HEK293 (cell line): ENCODE measurements around the gene PTGER4.
"Not testable (repeated sequence)": the region's sequence is repeated elsewhere in the genome, so short reads cannot be mapped to it uniquely, and the experiment has no call there.

Source experiments
- CTCF ChIA-PET: fragments of 350-600 bp; formaldehyde crosslinking; extraction: SDS; loops from one replicate; lab custom pipeline; 2021; ENCODE audit warnings: antibody characterized with exemption; lab: Yijun Ruan, JAX
- POLR2A ChIA-PET: fragments of 300-600 bp; formaldehyde crosslinking; extraction: SDS; loops from one replicate; lab custom pipeline; 2020; ENCODE audit warnings: antibody characterized with exemption, inconsistent platforms; lab: Yijun Ruan, JAX
- H3K27ac ChIP-seq: fragments of 200-500 bp; sonication (Bioruptor generic); 2 replicates; pipeline ENCODE4 v1.5.1; 2014; ENCODE audit warnings: low read depth, low read length, control low read depth, inconsistent platforms; ENCODE audit errors: extremely low read depth
- H3K36me3 ChIP-seq, 2 experiments: fragments of 200-500 bp in 1 of 2; sonication (Bioruptor generic) in 1 of 2; 1 replicate in 1 of 2; 2 replicates in 1 of 2; pipeline ENCODE4 v1.5.1; 2014 to 2017; ENCODE audit warnings: inconsistent platforms in 2 of 2, low read length in 2 of 2; ENCODE audit not compliant: control insufficient read depth in 2 of 2, insufficient read depth in 1 of 2
- H3K4me1 ChIP-seq: fragments of 200-500 bp; sonication (Bioruptor generic); 2 replicates; pipeline ENCODE4 v1.5.1; 2014; ENCODE audit warnings: mild to moderate bottlenecking, low read length, inconsistent platforms; ENCODE audit not compliant: control insufficient read depth, insufficient read depth
- H3K4me3 ChIP-seq: 2 replicates; pipeline ENCODE4 v1.5.1; 2011; ENCODE audit warnings: low read depth, mild to moderate bottlenecking, control low read depth, low read length, moderate library complexity
- H3K9me3 ChIP-seq: fragments of 200-500 bp; sonication (Bioruptor generic); 2 replicates; pipeline ENCODE4 v1.5.1; 2014; ENCODE audit warnings: low read depth, low read length, inconsistent platforms; ENCODE audit not compliant: control insufficient read depth, insufficient read depth
- EGR2 ChIP-seq: fragments of 450-650 bp; formaldehyde crosslinking; IDR thresholded peaks from 2 replicates; pipeline ENCODE4 v1.5.1; 2016; ENCODE audit warnings: low read depth, missing biosample characterization, missing genetic modification characterization
- MZF1 ChIP-seq: fragments of 450-650 bp; formaldehyde crosslinking; IDR thresholded peaks from 2 replicates; pipeline ENCODE4 v1.5.1; 2017; ENCODE audit warnings: missing biosample characterization, missing genetic modification characterization, borderline replicate concordance
- SCRT2 ChIP-seq: fragments of 450-650 bp; formaldehyde crosslinking; IDR thresholded peaks from 2 replicates; pipeline ENCODE4 v1.5.1; 2016; ENCODE audit warnings: missing biosample characterization, missing genetic modification characterization
- SP3 ChIP-seq: fragments of 450-650 bp; formaldehyde crosslinking; IDR thresholded peaks from 2 replicates; pipeline ENCODE4 v1.5.1; 2016; ENCODE audit warnings: missing biosample characterization, missing genetic modification characterization
- ZBTB17 ChIP-seq: fragments of 450-650 bp; formaldehyde crosslinking; IDR thresholded peaks from 2 replicates; pipeline ENCODE4 v1.5.1; 2016; ENCODE audit warnings: missing biosample characterization, missing genetic modification characterization
- ZBTB8A ChIP-seq: fragments of 450-650 bp; formaldehyde crosslinking; IDR thresholded peaks from 2 replicates; pipeline ENCODE4 v1.5.1; 2016; ENCODE audit warnings: missing biosample characterization, missing genetic modification characterization
- ZFHX2 ChIP-seq: fragments of 450-650 bp; formaldehyde crosslinking; conservative IDR thresholded peaks from 2 replicates; pipeline ENCODE4 v1.5.1; 2016; ENCODE audit warnings: missing biosample characterization, missing genetic modification characterization
- ZFP41 ChIP-seq: fragments of 450-650 bp; formaldehyde crosslinking; IDR thresholded peaks from 2 replicates; pipeline ENCODE4 v1.5.1; 2016; ENCODE audit warnings: missing biosample characterization, missing genetic modification characterization, borderline replicate concordance
- ZNF10 ChIP-seq: fragments of 450-650 bp; formaldehyde crosslinking; IDR thresholded peaks from 2 replicates; pipeline ENCODE4 v1.5.1; 2017; ENCODE audit warnings: missing biosample characterization, missing genetic modification characterization
- ZNF2 ChIP-seq: fragments of 450-650 bp; formaldehyde crosslinking; IDR thresholded peaks from 2 replicates; pipeline ENCODE4 v1.5.1; 2016; ENCODE audit warnings: missing biosample characterization, missing genetic modification characterization
- ZNF221 ChIP-seq: fragments of 450-650 bp; formaldehyde crosslinking; IDR thresholded peaks from 2 replicates; pipeline ENCODE4 v1.5.1; 2017; ENCODE audit warnings: missing biosample characterization, missing genetic modification characterization, borderline replicate concordance
- ZNF274 ChIP-seq, 2 experiments: fragments of 200-500 bp in 1 of 2; fragments of 450-650 bp in 1 of 2; sonication (Bioruptor generic) in 1 of 2; formaldehyde crosslinking in 1 of 2; IDR thresholded peaks; 2 replicates each; pipeline versions ENCODE4 v1.5.1 to v1.6.1; 2014 to 2016; ENCODE audit warnings: borderline replicate concordance in 1 of 2, inconsistent platforms in 1 of 2, low read length in 1 of 2, missing biosample characterization in 1 of 2, missing genetic modification characterization in 1 of 2
- ZNF335 ChIP-seq: fragments of 450-650 bp; formaldehyde crosslinking; conservative IDR thresholded peaks from 2 replicates; pipeline ENCODE4 v1.5.1; 2016; ENCODE audit warnings: missing biosample characterization, missing genetic modification characterization
- ZNF341 ChIP-seq: fragments of 450-650 bp; formaldehyde crosslinking; IDR thresholded peaks from 2 replicates; pipeline ENCODE4; 2016; ENCODE audit warnings: low read depth, missing biosample characterization, missing genetic modification characterization
- ZNF529 ChIP-seq: fragments of 450-650 bp; formaldehyde crosslinking; IDR thresholded peaks from 2 replicates; pipeline ENCODE4 v1.5.1; 2017; ENCODE audit warnings: missing genetic modification characterization, missing biosample characterization; ENCODE audit not compliant: insufficient replicate concordance
- ZNF549 ChIP-seq: fragments of 450-650 bp; IDR thresholded peaks from 2 replicates; pipeline ENCODE4 v1.5.1; 2018; ENCODE audit warnings: missing biosample characterization, missing genetic modification characterization, mild to moderate bottlenecking, inconsistent platforms, moderate library complexity
- ZNF561 ChIP-seq: fragments of 450-650 bp; IDR thresholded peaks from 2 replicates; pipeline ENCODE4 v1.5.1; 2018; ENCODE audit warnings: missing biosample characterization, missing genetic modification characterization, borderline replicate concordance
- ZNF585B ChIP-seq: fragments of 450-650 bp; formaldehyde crosslinking; IDR thresholded peaks from 2 replicates; pipeline ENCODE4 v1.5.1; 2016; ENCODE audit warnings: missing biosample characterization, missing genetic modification characterization
- ZNF596 ChIP-seq: fragments of 450-650 bp; IDR thresholded peaks from 2 replicates; pipeline ENCODE4 v1.5.0; 2018; ENCODE audit warnings: missing biosample characterization, mild to moderate bottlenecking, missing genetic modification characterization, moderate library complexity
- ZNF776 ChIP-seq: fragments of 450-650 bp; formaldehyde crosslinking; IDR thresholded peaks from 2 replicates; pipeline ENCODE4 v1.5.0; 2017; ENCODE audit warnings: missing biosample characterization, missing genetic modification characterization, borderline replicate concordance
- ZNF791 ChIP-seq: fragments of 450-650 bp; formaldehyde crosslinking; IDR thresholded peaks from 2 replicates; pipeline ENCODE4 v1.5.1; 2016; ENCODE audit warnings: missing biosample characterization, missing genetic modification characterization
- ZNF830 ChIP-seq: fragments of 450-650 bp; IDR thresholded peaks from 2 replicates; pipeline ENCODE4 v1.5.0; 2018; ENCODE audit warnings: missing biosample characterization, missing genetic modification characterization, low read depth, mild to moderate bottlenecking, moderate library complexity
- ZNF837 ChIP-seq: fragments of 450-650 bp; formaldehyde crosslinking; IDR thresholded peaks from 2 replicates; pipeline ENCODE4 v1.5.1; 2016; ENCODE audit warnings: missing biosample characterization, missing genetic modification characterization
- ZSCAN23 ChIP-seq: fragments of 450-650 bp; formaldehyde crosslinking; IDR thresholded peaks from 2 replicates; pipeline ENCODE4 v1.5.1; 2016; ENCODE audit warnings: missing biosample characterization, missing genetic modification characterization
- TF ChIP-seq, protein P1 (sequence below): fragments of 450-650 bp; formaldehyde crosslinking; IDR thresholded peaks from 2 replicates; pipeline ENCODE4 v1.5.1; 2016; ENCODE audit warnings: missing biosample characterization, missing genetic modification characterization, borderline replicate concordance
- TF ChIP-seq, protein P2 (sequence below): sonication (generic); formaldehyde crosslinking; IDR thresholded peaks from 2 replicates; pipeline ENCODE4 v1.8.1; 2022; ENCODE audit warnings: mild to moderate bottlenecking, moderate library complexity, missing genetic modification reagents
- TF ChIP-seq, protein P3 (sequence below): fragments of 450-650 bp; formaldehyde crosslinking; IDR thresholded peaks from 2 replicates; pipeline ENCODE4 v1.5.1; 2016; ENCODE audit warnings: missing biosample characterization, missing genetic modification characterization

Gene PTGER4

DNA sequence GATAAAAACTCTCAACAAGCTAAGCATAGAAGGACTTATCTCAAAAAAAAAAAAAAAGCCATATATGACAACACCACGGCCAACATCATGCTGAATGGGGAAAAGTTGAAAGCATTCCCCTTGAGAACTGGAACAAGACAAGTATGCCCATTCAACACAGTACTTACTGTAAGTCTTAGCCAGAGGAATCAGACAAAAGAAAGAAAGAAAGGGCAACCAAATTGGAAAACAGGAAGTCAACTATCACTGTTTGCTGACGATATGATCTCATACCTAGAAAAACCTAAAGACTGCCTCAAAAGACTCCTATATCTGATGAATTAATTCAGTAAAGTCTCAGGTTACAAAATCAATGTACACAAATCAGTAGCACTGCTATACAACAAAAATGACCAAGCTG, 24.6 kb upstream of the PTGER4 start:
- Histone ChIP-seq H3K9me3 (no peaks in the 10 kb centered on the region), H3K27ac (no peak overlapping the region), H3K4me1 (no peaks in the 10 kb centered on the region), H3K36me3 (no peaks in the 10 kb centered on the region)
- POLR2A ChIA-PET, result no interaction called here
- CTCF ChIA-PET, result interaction anchor here (0.5 kb wide), 1 partner anchor 81 kb away, joined by 4 read pairs; no protein-coding TSS in a partner anchor
- TF ChIP-seq ZNF221 (tag by site-specific recombination), result no peak
- TF ChIP-seq ZBTB17, result no peak
- no peak for TF ChIP-seq ZNF837 (tag by site-specific recombination)
- TF ChIP-seq SCRT2 (tag by site-specific recombination), result no peak
- no peak for TF ChIP-seq ZNF776
- TF ChIP-seq ZNF830 (tag by site-specific recombination), result no peak
- no peak for TF ChIP-seq ZNF791 (tag by site-specific recombination)
- TF ChIP-seq ZBTB8A (tag by site-specific recombination), result no peak
- no peak for TF ChIP-seq ZNF596 (tag by site-specific recombination)
- TF ChIP-seq, all 188 proteins: peak for 0
- H3K4me3 ChIP-seq, result no peak overlapping the region

DNA sequence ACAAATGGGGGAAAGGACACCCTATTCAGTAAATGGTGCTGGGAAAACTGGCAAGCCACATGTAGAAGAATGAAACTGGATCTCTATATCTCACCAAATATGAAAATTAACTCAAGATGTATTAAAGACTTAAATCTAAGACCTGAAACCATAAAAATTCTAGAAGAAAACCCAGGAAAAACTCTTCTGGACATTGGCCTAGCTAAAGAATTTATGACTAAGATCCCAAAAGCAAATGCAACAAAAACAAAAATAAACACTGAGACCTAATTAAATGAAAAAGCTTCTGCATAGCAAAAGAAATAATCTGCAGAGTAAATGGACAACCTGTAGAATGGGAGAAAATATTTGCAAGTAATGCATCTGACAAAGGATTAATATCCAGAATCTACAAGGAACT, 23.6 kb upstream of the PTGER4 start:
- H3K9me3 ChIP-seq, H3K27ac ChIP-seq, H3K4me1 ChIP-seq, H3K4me3 ChIP-seq, POLR2A ChIA-PET, CTCF ChIA-PET, H3K36me3 ChIP-seq: not testable (repeated sequence)

DNA sequence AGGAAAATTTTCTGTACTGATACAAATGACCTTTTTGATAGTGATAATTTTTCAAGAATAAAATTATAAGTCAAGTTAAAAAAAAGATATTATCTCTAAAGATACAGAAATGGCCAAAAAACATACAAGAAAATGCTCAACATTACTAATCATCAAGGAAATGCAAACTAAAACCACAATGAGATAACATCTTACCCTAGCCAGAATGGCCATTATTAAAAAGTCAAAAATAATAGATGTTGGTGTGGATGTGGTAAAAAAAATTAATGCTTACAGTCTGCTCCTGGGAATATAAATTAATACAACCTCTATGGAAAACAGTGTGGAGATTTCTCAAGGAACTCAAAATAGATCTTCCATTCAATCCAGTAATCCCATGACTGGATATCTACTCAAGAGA, 22.9 kb upstream of the PTGER4 start:
- ChIA-PET POLR2A (no interaction called here), CTCF (interaction anchor here (0.6 to 0.9 kb wide), 2 partner anchors 27 to 32 kb away, joined by 3 to 5 read pairs; no protein-coding TSS in a partner anchor)
- no peaks in the 10 kb centered on the region for H3K4me1 ChIP-seq
- no peak overlapping the region for H3K27ac ChIP-seq
- H3K36me3 ChIP-seq, result no peaks in the 10 kb centered on the region
- H3K9me3 ChIP-seq, result no peaks in the 10 kb centered on the region
- no peak overlapping the region for H3K4me3 ChIP-seq
- TF ChIP-seq ZNF561, result no peak
- TF ChIP-seq ZFP41, result no peak
- no peak for TF ChIP-seq SP3 (tag by site-specific recombination)
- no peak for TF ChIP-seq ZNF10
- TF ChIP-seq ZNF274 (IDR thresholded peaks at IDR 0.05; ENCODE audit: low read length), result no peak
- no peak for TF ChIP-seq ZNF274 (tag by site-specific recombination; IDR thresholded peaks at IDR 0.05; ENCODE audit: borderline replicate concordance)
- TF ChIP-seq, protein P1, sequence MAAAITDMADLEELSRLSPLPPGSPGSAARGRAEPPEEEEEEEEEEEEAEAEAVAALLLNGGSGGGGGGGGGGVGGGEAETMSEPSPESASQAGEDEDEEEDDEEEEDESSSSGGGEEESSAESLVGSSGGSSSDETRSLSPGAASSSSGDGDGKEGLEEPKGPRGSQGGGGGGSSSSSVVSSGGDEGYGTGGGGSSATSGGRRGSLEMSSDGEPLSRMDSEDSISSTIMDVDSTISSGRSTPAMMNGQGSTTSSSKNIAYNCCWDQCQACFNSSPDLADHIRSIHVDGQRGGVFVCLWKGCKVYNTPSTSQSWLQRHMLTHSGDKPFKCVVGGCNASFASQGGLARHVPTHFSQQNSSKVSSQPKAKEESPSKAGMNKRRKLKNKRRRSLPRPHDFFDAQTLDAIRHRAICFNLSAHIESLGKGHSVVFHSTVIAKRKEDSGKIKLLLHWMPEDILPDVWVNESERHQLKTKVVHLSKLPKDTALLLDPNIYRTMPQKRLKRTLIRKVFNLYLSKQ, result no peak
- TF ChIP-seq ZNF341 (tag by site-specific recombination), result no peak
- no peak for TF ChIP-seq ZNF549 (tag by site-specific recombination)
- no peak for TF ChIP-seq MZF1 (tag by site-specific recombination)
- TF ChIP-seq ZFHX2 (tag by site-specific recombination), result no peak
- TF ChIP-seq ZNF335 (tag by site-specific recombination), result no peak
- no peak for TF ChIP-seq ZNF585B (tag by site-specific recombination)
- TF ChIP-seq EGR2 (tag by site-specific recombination), result no peak
- TF ChIP-seq ZNF830 (tag by site-specific recombination), result no peak
- TF ChIP-seq ZNF2 (tag by site-specific recombination), result no peak
- TF ChIP-seq, protein P2, sequence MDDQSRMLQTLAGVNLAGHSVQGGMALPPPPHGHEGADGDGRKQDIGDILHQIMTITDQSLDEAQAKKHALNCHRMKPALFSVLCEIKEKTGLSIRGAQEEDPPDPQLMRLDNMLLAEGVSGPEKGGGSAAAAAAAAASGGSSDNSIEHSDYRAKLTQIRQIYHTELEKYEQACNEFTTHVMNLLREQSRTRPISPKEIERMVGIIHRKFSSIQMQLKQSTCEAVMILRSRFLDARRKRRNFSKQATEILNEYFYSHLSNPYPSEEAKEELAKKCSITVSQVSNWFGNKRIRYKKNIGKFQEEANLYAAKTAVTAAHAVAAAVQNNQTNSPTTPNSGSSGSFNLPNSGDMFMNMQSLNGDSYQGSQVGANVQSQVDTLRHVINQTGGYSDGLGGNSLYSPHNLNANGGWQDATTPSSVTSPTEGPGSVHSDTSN, result no peak
- TF ChIP-seq ZNF529 (tag by site-specific recombination), result no peak
- TF ChIP-seq ZSCAN23, result no peak
- TF ChIP-seq, protein P3, sequence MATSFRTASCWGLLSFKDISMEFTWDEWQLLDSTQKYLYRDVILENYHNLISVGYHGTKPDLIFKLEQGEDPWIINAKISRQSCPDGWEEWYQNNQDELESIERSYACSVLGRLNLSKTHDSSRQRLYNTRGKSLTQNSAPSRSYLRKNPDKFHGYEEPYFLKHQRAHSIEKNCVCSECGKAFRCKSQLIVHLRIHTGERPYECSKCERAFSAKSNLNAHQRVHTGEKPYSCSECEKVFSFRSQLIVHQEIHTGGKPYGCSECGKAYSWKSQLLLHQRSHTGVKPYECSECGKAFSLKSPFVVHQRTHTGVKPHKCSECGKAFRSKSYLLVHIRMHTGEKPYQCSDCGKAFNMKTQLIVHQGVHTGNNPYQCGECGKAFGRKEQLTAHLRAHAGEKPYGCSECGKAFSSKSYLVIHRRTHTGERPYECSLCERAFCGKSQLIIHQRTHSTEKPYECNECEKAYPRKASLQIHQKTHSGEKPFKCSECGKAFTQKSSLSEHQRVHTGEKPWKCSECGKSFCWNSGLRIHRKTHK (tag by site-specific recombination), result no peak
